HG02571 (cell line): ENCODE measurements around the gene OVCA2.

Source experiments
- ATAC-seq: cut with Tn5 transposase; IDR thresholded peaks from one replicate; pipeline ENCODE4 v1.9.1; 2021; ENCODE audit warnings: mild to moderate bottlenecking, moderate library complexity; ENCODE audit not compliant: unreplicated experiment

OVCA2 gene

GRCh38 chr17:2041561-2042389 is at the start of gene OVCA2:
TSS of gene OVCA2 (plus strand) at chr17:2042022. CDS start at chr17:2042048, 26 bp downstream.
- peak; percentile 90 for ATAC-seq

- ATAC-seq, result no peak
Observed at GRCh38 chr17:1992541-1992940, 49.3 kb upstream of the OVCA2 start.

- no peak for ATAC-seq
Observed at GRCh38 chr17:1994707-1995106, 47.1 kb upstream of the OVCA2 start.

GRCh38 chr17:1995321-1995892 is 46.4 kb upstream of the OVCA2 start:
- ATAC-seq, result no peak

GRCh38 chr17:1995907-1996799 is 45.7 kb upstream of the OVCA2 start:
- ATAC-seq, result no peak

GRCh38 chr17:1996800-1997288 is 45.0 kb upstream of the OVCA2 start:
- no peak for ATAC-seq

- ATAC-seq, result no peak
Observed at GRCh38 chr17:1997289-1997926, 44.4 kb upstream of the OVCA2 start.

GRCh38 chr17:1997927-1998742 is 43.7 kb upstream of the OVCA2 start:
- ATAC-seq, result no peak

GRCh38 chr17:1999557-2000251 is 42.1 kb upstream of the OVCA2 start:
- ATAC-seq, result no peak

GRCh38 chr17:2002767-2003329 is 39.0 kb upstream of the OVCA2 start:
- no peak for ATAC-seq

GRCh38 chr17:2003525-2003924 is 38.3 kb upstream of the OVCA2 start:
- no peak for ATAC-seq

- ATAC-seq, result no peak
Observed at GRCh38 chr17:2004435-2004952, 37.3 kb upstream of the OVCA2 start.

GRCh38 chr17:2008332-2009126 is 33.3 kb upstream of the OVCA2 start:
- no peak for ATAC-seq

- ATAC-seq, result no peak
Observed at GRCh38 chr17:2009737-2010136, 32.1 kb upstream of the OVCA2 start.

- ATAC-seq, result no peak
Observed at GRCh38 chr17:2011411-2012371, 30.1 kb upstream of the OVCA2 start.

GRCh38 chr17:2012499-2012898 is 29.3 kb upstream of the OVCA2 start:
- ATAC-seq, result no peak
